ENCODE results near the gene C11orf65.

DNA sequence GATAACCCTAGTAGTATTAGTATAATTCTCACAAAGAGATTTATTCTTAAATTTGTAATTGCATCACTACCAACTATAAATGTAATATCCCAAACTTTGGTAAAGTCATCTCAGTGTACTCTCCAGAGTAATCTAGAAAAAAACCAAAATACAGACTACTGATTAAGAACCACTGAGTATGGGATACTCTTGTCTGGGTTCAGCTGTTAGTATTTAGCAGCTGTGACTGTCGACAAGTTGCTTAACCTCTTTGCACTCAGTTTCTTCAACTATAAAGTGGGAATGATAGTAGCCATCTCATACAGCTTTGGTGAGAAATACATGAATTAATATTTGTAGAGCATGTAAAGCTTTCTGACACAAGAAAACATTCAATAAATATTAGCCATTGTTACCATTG, 35.3 kb downstream of the C11orf65 start:
- TF ChIP-seq, protein P1, sequence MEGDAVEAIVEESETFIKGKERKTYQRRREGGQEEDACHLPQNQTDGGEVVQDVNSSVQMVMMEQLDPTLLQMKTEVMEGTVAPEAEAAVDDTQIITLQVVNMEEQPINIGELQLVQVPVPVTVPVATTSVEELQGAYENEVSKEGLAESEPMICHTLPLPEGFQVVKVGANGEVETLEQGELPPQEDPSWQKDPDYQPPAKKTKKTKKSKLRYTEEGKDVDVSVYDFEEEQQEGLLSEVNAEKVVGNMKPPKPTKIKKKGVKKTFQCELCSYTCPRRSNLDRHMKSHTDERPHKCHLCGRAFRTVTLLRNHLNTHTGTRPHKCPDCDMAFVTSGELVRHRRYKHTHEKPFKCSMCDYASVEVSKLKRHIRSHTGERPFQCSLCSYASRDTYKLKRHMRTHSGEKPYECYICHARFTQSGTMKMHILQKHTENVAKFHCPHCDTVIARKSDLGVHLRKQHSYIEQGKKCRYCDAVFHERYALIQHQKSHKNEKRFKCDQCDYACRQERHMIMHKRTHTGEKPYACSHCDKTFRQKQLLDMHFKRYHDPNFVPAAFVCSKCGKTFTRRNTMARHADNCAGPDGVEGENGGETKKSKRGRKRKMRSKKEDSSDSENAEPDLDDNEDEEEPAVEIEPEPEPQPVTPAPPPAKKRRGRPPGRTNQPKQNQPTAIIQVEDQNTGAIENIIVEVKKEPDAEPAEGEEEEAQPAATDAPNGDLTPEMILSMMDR (IDR thresholded peaks at IDR 0.05) = no peak
- no peak for TF ChIP-seq ZFX (IDR thresholded peaks at IDR 0.05; ENCODE audit: borderline replicate concordance)

Measured in 22Rv1 (cell line).